Muscle of arm (tissue), 12 donors: ENCODE measurements around the gene PDZD2. TPM values are rescaled to one million over a fixed set of nuclear protein-coding genes. Genes with fewer than 3 reads are reported as not detected.
A peak's percentile ranks its signal among the peaks of the same experiment; 100 is the strongest.
"Not testable (repeated sequence)": the region's sequence is repeated elsewhere in the genome, so short reads cannot be mapped to it uniquely, and the experiment has no call there.

ENCODE experiments used
- DNase-seq: peaks from one replicate; pipeline ENCODE4 v3.0.0-alpha.2; 2013
- polyA plus RNA-seq, 12 donors: library from polyadenylated mRNA; unstranded; fragments of 120-200 nt; gene quantifications; one replicate each; pipeline ENCODE4 v1.2.1, GENCODE V29; 2013; ENCODE audit not compliant: insufficient read length in 12 of 12

PDZD2 gene
- polyA plus RNA-seq, 12 donors = 5.0 to 28.2 (median 8.6) TPM; not detected in 1

GRCh38 chr5:31731710-31732301, 92.9 kb downstream of the PDZD2 start:
- DNase-seq = no peak

GRCh38 chr5:31732821-31733220, 93.9 kb downstream of the PDZD2 start:
- DNase-seq = not testable (repeated sequence)

DNA sequence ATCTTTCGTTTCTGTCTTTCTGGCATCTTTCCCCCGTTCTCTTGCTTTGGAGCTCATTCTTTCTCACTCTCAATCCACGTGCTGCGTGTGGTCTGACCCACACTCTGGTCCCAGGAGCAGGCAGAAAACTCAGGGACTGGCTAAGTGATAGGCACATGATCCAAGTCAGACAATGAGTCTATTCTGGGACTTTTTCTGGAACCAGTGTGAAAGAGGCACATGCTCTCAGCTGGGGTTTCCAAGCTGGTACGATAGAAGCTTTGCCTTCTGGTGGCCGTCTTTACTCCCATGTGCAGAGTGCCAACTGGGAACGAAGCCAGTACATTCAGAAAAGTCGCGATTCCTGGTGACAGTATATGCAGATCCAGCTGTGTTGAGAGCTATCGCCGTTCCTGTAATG, 94.4 kb downstream of the PDZD2 start:
- no peak for DNase-seq

- DNase-seq = no peak
These were observed 97.2 kb downstream of the PDZD2 start for GRCh38 chr5:31736127-31736526.

- DNase-seq = no peak
These were observed 99.3 kb downstream of the PDZD2 start for GRCh38 chr5:31738199-31738598.

DNA sequence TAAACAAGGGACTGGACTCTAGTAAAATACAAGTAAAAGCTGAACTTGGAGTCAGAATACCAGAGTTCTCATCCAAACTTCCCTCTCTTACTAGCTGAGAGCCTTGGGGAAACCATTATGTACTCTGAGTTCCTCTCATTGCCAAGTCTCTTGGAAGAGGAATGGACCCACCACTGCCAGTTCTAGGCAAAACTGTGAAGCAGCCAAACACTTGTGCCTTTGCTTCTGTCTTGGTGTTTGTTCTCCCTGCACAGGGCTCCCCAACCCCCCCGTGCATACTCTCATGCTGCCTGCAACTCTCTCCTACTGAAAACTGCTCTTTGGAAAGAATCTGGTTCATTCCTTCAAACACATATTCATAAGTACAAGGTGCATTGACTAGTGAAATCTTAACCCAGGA, 102.6 kb downstream of the PDZD2 start:
- peak; percentile 27 for DNase-seq

- no peak for DNase-seq
These were observed 104.7 kb downstream of the PDZD2 start for GRCh38 chr5:31743678-31744077.

DNA sequence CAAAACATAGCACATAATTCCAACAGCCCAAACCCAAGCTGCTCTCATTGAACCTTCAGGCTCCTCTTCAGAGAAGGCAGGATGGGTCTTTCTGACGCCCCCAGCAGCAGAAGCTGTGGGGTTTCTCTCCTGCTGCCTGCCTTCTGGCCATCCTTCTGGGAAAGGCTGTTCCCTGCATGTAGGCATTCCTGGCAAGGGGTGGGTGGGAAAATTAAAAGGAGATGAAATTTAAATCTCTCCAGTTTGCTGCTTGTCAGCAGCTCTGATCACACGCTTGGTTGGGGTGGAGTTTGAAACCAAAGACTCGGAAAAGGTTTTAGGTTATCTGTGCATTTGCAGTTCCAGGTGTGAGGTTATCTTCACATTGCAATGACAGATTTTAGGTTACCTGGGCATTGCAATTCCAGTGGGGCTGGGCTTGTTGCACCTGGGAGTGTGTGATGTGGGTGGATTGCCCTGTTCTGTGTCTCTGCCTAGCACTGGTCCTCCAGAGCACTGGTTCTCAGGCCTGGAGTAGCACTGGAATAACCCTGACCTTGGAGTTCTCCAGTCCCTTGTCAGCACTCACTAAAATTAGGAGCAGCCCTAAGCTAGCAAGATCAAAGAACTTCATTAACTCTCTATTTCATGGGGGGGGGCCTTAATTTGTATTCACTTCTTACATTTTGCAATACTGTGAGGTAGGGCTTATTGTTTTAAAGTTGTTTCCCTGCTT, 109.7 kb downstream of the PDZD2 start:
- no peak for DNase-seq

DNA sequence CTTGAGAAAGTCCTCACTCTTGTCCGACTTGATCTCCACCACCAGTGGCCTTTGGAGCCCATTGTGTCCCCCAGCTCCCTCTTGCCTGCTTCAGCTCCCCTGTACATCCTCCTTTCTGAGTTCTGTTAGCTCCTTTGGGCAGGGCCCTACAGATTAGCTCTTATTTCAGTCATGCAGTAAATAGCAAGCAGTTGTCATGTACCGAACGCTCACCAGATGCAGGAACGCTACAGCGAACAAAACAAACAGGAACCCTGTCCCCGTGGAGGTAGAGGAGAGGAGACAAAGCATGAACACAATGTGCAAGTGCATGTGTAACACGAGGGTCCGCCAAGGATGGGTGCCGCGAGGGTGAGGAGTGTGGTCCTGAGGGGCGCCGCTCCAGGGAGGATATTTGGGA, 111.3 kb downstream of the PDZD2 start:
- DNase-seq = no peak

DNA sequence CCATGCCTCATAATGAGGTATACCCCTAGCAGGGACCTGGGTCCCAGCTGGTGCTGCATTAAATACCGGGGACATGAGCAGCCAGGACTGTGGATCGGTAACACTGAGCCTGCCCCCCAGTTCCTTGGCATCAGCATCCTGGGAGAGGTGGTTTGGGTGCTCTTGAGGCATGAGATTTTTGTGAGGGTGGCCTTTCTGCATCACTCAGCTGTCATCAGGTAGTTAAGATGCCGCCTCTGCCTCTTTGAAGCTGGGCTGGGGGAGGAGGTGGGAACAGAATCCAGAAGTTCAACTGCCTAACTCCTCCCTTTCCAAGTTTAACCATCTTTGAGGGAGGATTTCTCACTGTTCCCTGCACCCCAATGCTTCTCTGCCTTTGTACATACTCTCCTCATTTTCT, 112.7 kb downstream of the PDZD2 start:
- DNase-seq = no peak

DNA sequence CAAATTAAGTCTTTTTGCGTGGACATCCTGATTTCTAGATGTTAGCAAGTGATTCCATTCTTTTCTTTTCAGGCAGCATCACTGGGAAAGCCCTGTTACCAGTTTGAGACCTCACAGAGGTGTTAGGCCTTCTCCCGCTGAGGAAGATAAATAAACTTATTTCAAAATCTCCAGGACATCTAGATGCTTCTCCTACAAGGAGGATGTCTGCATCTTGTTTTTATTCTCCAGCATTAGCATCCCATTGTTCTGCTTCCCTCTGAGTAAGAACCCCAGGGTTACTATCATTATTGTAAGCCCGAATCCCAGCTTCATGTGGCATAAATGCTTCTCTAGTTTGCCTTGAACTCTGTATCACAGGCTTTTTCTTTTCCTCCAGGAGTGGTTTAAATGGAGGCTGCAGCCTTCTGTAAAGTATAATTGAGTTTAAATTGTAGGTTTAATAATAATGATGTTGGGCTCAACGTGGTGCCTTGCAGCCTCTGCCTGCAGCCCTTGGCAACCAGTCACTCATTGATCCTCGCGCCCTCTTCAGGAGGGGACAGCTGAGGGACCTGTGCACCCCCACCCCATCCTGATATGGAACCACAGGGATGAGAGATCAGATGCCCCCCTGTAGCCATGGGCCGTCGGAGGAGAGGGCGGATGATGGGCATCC, 114.9 kb downstream of the PDZD2 start:
- DNase-seq = no peak

DNA sequence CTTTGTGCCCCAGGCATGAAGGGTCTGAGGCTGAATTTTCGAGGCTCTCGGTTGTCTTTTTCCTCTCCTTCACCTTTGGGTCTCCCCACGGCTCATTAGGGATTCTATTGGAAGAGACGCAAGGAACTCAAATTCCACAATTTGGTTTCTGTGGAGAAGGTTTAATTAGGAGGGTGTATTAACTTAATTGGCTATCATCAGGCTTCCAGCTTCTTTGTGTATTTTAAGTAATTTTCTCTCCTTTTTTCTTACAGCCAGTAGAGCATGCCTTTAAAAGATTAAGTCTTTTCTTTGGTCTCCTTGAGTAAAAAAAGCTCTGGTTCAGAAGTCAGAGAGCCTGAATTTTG, 115.4 kb downstream of the PDZD2 start:
- no peak for DNase-seq

DNA sequence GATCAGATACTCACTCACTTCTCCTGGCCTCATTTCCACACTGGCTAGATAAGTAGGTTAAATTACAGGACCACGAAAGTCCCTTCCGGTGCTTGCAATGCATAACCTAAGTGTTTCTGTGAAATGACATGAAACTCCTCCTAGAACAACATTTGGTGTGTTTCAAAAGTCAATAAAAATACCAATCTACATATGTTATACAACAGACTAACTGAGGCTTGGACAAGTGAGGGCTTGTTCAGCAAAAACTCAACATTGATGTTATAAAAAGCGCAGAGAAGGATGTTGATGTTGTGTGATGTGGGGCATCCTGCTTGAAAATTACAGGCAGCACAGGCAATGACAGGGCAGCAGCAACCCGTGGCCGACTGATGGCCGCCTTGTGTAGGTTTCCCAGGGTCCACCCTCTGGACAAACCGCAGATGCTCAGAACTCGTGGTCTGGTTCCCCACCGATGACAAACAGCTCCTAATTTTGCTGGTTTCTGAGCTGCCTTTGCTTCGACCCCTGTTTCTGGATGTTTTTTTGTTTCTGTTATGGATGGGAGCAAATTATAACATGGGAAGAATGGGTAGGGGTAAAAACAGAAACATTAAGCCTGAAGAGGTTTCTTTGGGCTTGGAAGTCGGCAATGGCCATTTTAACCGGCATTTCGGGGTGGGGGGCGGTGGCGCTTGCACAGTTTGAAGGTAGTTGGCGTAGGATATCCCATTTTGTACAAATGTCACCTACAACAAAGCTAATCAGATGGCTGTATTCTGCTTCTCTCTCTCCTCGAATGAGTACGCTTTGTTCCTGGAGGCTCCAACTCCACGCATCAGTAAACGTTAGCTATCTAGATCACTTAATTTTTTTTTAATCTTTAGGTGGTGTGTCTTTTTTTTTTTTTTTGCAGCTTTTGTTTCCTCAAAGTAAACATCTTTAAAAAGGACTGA, 116.1 kb downstream of the PDZD2 start:
- no peak for DNase-seq

DNA sequence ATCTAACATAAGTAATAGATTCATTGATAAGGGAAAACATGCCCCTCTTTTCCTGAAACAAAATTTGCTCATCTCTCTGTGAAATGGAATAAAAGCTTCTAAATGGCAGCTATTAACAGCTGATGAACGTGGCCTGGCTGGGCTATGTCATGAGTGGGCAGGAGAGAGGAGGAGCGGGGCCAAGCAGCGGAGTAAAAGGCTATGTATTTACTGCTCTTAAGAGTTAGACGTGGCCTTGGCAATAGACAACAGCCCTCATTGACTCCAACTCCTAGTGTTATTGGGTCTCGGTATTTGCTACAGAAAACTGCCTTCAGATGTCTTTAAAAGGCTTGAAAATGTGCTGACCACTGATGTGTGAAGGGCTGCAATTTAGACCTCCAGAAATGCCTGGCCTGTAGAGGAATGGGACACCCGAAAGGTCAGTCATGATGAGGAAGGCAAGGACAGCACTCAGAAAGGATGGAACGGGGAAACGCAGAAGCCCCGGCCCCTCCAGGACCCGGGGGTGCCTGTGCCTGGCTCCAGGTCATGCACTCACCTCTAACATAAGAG, 116.8 kb downstream of the PDZD2 start:
- no peak for DNase-seq

DNA sequence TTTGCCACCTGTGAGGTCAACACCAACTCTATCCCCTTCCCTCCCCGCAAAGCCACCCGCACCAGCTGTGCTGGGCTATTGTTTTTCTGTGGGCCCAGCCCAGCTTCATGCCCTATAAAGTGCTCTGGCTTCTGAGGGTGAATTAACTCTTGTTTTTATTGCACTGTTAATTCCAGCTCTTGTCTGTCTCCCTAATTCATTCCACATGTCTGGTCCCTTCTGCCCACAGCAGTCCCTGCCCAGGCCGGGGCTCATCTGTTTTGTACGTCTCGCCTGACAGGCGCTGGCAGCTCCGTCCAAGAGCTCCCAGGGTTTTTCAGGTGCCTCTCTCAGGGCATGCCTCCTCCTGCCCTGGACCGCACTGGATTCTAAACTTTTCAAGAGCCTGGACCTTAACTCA, 118.9 kb downstream of the PDZD2 start:
- DNase-seq = no peak

GRCh38 chr5:31758803-31759425, 120.0 kb downstream of the PDZD2 start:
- DNase-seq = no peak

- no peak for DNase-seq
These were observed 121.0 kb downstream of the PDZD2 start for GRCh38 chr5:31759925-31760324.

DNA sequence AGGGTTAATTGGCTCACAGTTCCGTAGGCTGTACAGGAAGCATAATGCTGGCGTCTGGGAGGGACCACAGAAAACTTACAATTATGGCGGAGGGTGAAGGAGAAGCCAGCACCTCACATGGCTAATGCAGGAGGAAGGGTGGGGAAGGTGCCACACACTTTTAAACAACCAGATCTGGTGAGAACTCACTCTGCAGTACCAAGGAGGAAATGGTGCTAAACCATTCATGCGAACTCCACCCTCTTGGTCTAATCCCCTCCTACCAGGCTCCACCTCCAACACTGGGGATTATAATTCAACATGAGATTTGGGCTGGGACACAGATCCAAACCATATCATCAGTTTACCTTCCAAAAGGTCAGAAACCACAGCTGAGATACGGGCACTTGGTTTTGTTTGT, 122.9 kb downstream of the PDZD2 start:
- no peak for DNase-seq

- DNase-seq = no peak
These were observed 124.5 kb downstream of the PDZD2 start for GRCh38 chr5:31763424-31763823.

DNA sequence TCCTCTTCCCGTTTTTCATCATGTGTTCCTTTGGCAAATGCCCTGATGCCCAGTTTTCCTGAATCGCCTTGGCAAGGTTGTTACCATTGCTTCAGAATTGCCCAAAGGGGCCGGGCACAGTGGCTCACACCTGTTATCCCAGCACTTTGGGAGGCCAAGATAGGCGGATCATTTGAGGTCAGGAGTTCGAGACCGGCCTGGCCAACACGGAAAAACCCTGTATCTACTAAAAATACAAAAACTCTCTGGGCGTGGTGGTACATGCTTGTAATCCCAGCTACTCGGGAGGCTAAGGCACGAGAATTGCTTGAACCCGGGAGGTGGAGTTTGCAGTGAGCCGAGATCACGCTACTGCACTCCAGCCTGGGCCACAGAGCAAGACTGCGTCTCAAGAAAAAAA, 125.8 kb downstream of the PDZD2 start:
- DNase-seq = not testable (repeated sequence)

DNA sequence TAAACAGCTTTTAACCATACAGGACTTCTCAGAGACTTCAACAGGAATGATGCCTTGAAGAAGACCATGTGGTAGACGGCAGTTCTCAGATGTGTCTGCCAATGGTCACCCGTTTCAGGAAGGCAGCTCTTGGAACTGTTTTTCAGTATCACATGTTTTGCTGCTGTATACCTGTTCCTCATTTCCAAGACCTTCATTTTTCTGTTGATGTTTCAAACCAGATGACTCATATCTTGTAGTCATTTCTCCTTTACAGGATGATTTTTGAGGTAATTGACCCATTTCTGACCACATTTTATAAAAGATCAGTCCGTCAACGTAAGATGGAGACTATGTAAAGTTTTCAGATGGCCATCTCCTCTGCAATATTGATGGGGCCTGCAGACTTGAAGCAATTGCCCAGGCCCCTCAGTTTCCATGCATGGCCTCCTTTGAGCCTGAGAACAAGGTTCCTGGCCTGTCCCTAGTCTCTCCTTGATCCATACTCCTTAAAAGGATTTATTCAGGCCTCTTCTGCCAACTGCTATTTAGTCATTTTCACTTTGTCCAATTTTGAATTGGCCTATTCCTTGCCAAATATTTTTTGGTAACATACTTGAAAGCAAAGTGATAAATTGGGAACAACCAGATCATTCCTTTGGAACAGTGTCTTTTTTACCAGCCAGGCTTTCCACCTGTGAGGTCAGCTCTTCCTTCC, 128.6 kb downstream of the PDZD2 start:
- no peak for DNase-seq
